Measurements from ENCODE around the gene MPPED1. TPM values are rescaled to one million over a fixed set of nuclear protein-coding genes. Genes with fewer than 3 reads are reported as not detected.

The MPPED1 gene
- total and polyA plus RNA-seq, 2 experiments from 2014 or later: 0.30 to 0.97 TPM

- no peak overlapping the region for H3K27ac ChIP-seq
- DNase-seq (ENCODE audit: low spot score): no peak
- TF ChIP-seq CTCF (IDR thresholded peaks at IDR 0.05; ENCODE audit: poor library complexity) (no peak), EZH2phosphoT487 (IDR thresholded peaks at IDR 0.05; ENCODE audit: low read depth, severe bottlenecking, unreplicated experiment) (no peak), EZH2 (IDR thresholded peaks at IDR 0.05; ENCODE audit: borderline replicate concordance) (no peak)
Observed at GRCh38 chr22:43419371-43420080, 7.7 kb downstream of the MPPED1 start.

GRCh38 chr22:43421046-43421665 lies 9.3 kb downstream of the MPPED1 start:
- no peak overlapping the region for H3K4me3 ChIP-seq
- peaks cover 17% of the 10 kb centered on the region for H3K27me3 ChIP-seq
- H3K36me3 ChIP-seq (replicated peaks; ENCODE audit: insufficient read depth, low read depth): no peaks in the 10 kb centered on the region
- H4K20me1 ChIP-seq (ENCODE audit: insufficient read depth, poor library complexity, severe bottlenecking): no peaks in the 10 kb centered on the region
- no peaks in the 10 kb centered on the region for H3K9me2 ChIP-seq (replicated peaks; ENCODE audit: insufficient read depth)
- TF ChIP-seq CTCF (IDR thresholded peaks at IDR 0.05; ENCODE audit: poor library complexity): no peak
- TF ChIP-seq EZH2phosphoT487 (IDR thresholded peaks at IDR 0.05; ENCODE audit: low read depth, severe bottlenecking, unreplicated experiment): no peak
- TF ChIP-seq EZH2 (IDR thresholded peaks at IDR 0.05; ENCODE audit: borderline replicate concordance): no peak
- H3K9me3 ChIP-seq (ENCODE audit: low read depth): no peaks in the 10 kb centered on the region
- no peak overlapping the region for H3K4me2 ChIP-seq
- H3K27ac ChIP-seq: no peak overlapping the region
- 92% methylated on average over 36 of the region's 36 CpGs for WGBS (ENCODE audit: low lambda C conversion rate, missing lambda C conversion rate)
- H3K4me1 ChIP-seq (ENCODE audit: insufficient read depth): no peaks in the 10 kb centered on the region
- no peaks in the 10 kb centered on the region for H3K79me2 ChIP-seq
- no peak overlapping the region for H2AFZ ChIP-seq
- DNase-seq (ENCODE audit: low spot score): no peak

More at GRCh38 chr22:43419371-43420080, 7.7 kb downstream of the MPPED1 start:
- peaks cover 32% of the 10 kb centered on the region for H3K27me3 ChIP-seq
- no peak overlapping the region for H2AFZ ChIP-seq
- no peaks in the 10 kb centered on the region for H3K9me2 ChIP-seq (replicated peaks; ENCODE audit: insufficient read depth)
- H3K4me1 ChIP-seq (ENCODE audit: insufficient read depth): no peaks in the 10 kb centered on the region
- H3K79me2 ChIP-seq: no peaks in the 10 kb centered on the region
- 88% methylated on average over 12 of the region's 13 CpGs for WGBS (ENCODE audit: low lambda C conversion rate, missing lambda C conversion rate)
- no peaks in the 10 kb centered on the region for H3K36me3 ChIP-seq (replicated peaks; ENCODE audit: insufficient read depth, low read depth)
- no peak overlapping the region for H3K4me3 ChIP-seq
- H3K9me3 ChIP-seq (ENCODE audit: low read depth): no peaks in the 10 kb centered on the region
- no peaks in the 10 kb centered on the region for H4K20me1 ChIP-seq (ENCODE audit: insufficient read depth, poor library complexity, severe bottlenecking)
- no peak overlapping the region for H3K4me2 ChIP-seq

- Histone ChIP-seq H3K9me3 (ENCODE audit: low read depth) (no peaks in the 10 kb centered on the region), H3K27ac (no peak overlapping the region), H3K9me2 (replicated peaks; ENCODE audit: insufficient read depth) (no peaks in the 10 kb centered on the region), H3K36me3 (replicated peaks; ENCODE audit: insufficient read depth, low read depth) (no peaks in the 10 kb centered on the region), H3K4me1 (ENCODE audit: insufficient read depth) (no peaks in the 10 kb centered on the region), H3K4me2 (no peak overlapping the region), H2AFZ (no peak overlapping the region), H4K20me1 (ENCODE audit: insufficient read depth, poor library complexity, severe bottlenecking) (no peaks in the 10 kb centered on the region), H3K4me3 (no peak overlapping the region), H3K27me3 (peaks cover 8% of the 10 kb centered on the region), H3K79me2 (no peaks in the 10 kb centered on the region)
- DNase-seq (ENCODE audit: low spot score): no peak
- no peak for TF ChIP-seq EZH2 (IDR thresholded peaks at IDR 0.05; ENCODE audit: borderline replicate concordance)
- no peak for TF ChIP-seq EZH2phosphoT487 (IDR thresholded peaks at IDR 0.05; ENCODE audit: low read depth, severe bottlenecking, unreplicated experiment)
- TF ChIP-seq CTCF (IDR thresholded peaks at IDR 0.05; ENCODE audit: poor library complexity): no peak
- 95% methylated on average over 13 of the region's 13 CpGs for WGBS (ENCODE audit: low lambda C conversion rate, missing lambda C conversion rate)
Observed at GRCh38 chr22:43421914-43422615, 10.3 kb downstream of the MPPED1 start.

Measured in hepatocyte (in vitro differentiated cells).